Fibroblast of the conjunctiva (primary cell): ENCODE results near the gene CTNNA1.
A peak's percentile ranks its signal among the peaks of the same experiment; 100 is the strongest.

ENCODE experiments used
- DNase-seq: peaks from one replicate; pipeline ENCODE4 v3.0.0-alpha.2; 2010; ENCODE audit warnings: low read depth

Gene CTNNA1

DNA sequence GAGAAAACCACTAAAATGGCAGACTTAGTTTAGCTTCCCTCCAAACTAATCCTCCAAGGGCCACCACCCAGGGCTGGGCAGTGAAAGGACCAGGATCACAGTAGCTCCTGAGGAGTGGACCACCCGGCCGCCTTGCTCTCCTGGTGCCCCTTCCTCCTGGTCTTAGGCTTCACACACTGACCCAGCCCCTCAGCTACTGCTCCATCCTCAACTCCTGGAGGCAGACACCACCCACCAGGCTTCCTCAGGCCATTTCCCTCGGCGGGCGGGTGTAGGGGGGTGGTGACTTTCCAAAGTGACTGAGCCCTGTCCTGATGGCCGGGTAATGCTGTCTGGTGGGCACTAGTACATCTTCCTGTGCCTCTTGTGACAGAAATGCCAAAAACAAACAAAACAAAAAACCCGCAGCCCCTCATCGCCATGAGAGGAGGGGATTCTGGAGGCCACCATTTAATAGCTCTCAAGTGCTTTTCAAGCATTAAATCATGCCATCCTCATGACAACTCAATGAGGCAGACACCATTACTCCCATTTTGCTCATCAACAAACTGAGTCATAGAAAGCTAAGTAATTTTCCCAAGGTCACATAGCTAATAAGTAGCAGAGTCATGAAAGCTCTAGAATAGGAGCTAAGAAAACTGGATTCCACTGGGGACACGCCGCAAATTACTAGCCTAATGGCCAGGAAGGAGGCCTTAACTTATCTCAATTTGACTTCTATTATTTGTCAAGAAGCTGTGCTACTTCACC lies 213.2 kb downstream of the CTNNA1 start:
- DNase-seq, result no peak

DNA sequence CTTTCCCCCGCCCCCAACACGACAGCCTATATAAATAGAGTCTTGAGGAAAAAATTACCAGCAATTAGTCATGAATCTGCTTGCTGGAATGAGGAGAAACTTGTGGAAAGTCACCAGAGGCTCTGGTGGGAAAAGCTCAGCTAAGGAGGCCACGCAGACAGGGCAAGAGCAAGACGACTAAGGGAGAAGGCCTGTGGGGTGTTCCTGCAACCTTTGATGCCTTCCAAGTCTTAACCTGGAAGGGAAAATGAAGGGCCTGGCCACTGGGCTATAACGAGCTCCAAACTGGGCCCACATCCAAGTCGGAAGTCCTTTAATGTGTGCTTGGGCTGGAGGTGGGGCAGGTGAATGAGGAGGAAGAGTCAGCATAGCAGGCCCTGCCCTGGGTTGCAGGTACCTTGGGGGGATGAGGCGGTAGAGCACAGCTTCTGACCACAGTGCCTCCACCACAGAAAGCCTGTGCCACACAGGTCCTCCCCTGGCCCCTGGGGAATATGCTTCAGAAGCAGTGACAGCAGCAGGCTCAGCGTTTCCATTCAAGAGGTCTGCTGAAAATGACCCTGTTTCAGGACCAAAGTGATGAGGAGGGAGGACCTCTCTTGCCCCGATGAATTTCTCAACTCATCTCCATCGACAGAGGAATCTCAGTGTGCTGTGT lies 214.7 kb downstream of the CTNNA1 start:
- no peak for DNase-seq

DNA sequence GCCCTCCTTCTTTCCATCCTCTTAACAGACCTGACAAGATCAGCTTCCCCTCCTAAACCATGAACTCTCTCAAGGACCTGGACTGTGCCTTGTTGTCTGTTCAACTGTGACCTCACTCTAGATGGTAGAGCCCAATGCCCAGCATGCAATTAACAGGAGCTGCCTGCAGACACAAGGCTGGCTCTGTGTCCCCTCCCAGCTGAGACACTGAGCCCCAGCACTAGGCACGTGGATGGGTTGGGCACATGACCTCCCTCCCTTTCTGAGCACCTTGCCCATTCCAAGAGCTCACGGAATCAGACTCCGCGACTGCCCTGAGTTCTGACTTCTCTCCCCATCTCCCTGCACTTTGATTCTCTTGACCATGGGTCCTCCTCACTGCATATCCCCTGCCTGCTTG lies 215.4 kb downstream of the CTNNA1 start:
- no peak for DNase-seq

DNA sequence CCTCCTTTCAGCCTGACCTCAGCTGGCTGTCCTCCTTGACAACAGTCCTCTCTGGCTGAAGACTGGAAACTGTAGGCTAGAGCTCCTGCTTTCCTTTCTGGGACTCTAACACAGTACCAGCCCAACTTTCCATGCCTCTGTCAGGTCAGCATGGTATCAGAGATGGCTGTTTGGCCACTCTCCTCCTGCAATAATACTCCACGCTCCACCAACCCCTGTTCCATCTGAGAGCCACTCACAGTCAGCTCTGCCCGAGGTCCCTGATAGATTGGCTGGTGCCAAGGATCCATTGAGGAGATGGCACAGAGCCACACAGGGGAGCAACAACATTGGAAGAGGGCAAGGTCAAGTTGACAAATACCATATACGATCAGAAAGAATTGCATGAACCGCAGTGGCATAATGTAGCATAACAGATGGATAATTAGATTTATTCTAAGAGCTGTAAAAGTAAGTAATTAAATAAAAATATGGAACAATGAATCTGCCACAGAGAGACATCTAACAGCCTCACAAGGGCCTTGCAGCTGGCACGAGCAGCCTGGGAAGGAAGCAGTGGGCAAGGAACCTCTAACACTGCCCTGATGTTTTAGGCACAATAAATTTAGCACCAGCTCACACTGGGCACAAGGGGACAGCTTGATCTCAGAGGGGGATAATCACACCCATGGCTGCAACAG lies 216.2 kb downstream of the CTNNA1 start:
- no peak for DNase-seq

DNA sequence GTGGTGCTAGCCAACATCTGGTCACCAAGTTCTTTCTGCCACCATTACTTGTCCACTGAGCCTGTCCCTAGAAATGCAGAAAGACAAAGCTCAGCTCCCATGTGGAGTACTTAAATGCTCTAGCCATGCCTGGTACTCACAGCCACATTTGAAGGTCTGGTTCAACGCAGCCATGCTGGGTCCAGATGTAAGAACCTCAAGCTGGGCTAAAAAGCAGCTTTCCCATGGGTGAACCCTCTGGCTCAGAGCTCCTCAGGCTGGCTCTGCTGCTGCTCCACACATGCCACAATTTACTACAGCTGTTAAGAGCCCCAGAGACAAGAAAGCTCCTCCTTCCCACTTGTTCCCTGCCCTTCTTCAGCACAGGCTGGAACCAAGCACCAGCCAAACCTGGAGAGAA lies 219.0 kb downstream of the CTNNA1 start:
- DNase-seq, result peak; percentile 26

DNA sequence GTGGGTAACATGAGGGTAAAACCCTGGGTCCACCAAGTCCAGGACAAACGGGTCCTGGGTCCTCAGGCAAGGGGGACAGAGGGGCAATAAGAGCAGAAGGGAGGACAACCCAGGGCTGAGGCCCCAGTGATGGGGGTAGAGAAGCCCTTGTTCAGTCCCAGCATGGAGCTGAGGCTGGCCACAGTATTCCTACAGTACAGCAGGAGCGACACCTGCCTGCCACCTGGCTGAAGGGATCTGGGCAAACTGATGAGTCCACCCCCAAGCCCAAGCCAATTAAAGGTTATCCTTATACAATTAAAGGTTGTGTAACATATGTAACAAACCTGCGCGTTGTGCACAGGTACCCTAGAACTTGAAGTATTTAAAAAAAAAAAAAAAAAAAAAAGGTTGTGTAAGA lies 219.6 kb downstream of the CTNNA1 start:
- DNase-seq, result no peak

DNA sequence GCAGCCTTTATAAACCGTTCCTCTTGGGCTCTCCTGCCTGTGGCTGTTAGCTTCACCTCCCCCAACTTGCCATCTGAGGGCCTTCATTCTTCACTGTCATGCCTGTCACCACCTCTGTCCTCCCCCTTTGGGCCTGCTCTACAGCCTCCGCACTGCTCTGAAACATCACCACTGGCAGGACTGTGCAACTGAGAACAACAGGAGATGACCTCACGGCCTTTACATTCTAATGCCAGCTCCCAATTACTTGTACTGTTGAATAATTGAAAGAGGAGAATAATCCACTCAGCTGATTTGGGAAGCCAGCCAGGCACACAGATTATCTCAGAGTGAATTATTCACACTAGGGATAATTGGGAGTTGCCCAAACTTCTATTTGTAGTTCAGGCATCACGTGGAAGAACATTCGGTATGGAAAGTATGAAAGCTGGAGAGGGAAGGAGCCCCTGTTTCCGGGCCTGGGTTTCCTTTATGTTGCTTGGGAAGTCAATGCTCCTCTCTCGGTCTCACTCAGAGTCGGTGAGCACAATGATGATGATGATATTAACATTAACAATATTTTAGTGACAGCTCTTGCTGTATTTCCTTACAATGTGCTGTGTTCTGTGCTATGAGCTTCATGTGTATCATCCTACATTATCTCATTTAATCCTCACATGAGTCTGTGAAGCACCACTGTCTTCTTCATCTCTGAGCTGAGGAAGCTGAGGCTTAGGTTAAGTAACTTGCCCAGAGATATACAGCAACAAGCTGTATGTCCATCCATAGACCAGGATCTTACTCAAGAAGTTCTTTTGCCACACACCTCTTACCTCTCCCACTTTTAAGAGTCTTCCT lies 221.2 kb downstream of the CTNNA1 start:
- peak; percentile 17 for DNase-seq

DNA sequence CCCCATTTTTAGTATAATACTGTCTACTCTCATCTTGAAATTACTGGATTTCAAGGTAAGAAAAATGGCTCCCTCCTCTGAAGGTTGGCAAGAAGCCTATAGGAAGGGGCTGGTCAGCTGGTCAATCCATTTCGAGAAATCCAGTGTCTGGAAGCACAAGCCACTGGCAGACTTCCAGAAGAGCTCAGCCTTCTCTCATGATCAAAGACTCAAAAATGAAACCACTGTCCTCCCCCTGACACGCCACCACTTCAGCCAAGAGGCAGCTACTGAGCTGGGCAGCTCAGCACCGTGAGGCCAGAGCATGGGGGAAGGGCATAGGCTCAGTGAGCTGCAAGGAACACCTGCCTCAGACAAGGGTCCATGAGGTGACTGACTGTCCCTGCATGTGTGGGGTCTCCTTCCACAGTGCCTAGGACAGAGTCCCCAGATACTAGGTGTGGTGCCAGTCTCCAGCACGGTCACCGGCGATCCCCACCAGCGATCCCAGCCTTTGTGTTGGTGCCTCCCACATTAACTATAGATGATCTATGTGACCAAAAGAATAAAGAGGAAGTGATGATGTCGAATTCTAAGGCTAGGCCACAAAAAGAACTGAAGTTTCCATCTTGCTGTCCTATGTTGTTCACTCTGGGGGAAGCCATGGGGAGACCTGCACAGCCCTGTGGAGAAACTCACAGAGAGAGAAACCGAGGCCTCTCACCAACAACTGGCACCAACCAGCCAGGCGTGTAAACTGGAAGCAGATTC lies 222.0 kb downstream of the CTNNA1 start:
- DNase-seq, result peak; percentile 57

DNA sequence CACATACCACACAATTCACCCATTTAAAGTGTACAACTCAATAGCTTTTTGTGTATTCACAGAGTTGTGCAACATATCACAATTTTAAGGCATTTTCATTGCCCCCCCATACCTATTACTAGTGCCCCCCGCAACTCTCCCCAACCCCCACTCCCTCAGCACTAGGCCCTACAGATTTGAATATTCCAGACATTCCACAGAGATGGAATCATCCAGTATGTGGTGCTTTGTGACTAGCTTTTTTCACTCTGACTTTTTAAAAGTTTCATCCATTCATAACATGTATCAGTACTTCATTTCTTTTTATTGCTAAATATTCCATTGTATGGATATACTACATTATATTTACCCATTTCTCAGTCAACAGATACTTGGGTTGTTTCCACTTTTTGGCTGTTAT lies 224.9 kb downstream of the CTNNA1 start:
- DNase-seq, result no peak

DNA sequence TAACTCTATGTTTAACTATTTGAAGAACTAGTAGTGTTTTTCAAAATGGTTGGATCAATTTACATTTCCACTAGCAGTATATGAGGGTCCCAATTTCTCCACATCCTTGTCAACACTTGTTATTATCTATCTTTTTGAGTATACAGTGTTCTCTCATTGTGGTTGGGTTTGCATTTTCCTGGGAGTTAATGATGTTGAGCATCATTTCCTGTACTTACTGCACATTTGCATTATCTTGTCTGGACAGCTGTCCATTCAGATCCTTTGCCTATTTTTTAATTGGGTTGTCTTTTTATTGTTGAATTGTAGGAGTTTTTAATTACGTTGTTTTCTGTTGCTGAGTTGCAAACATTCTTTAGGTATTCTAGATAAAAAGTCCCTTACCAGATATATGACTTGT lies 225.4 kb downstream of the CTNNA1 start:
- DNase-seq, result no peak

DNA sequence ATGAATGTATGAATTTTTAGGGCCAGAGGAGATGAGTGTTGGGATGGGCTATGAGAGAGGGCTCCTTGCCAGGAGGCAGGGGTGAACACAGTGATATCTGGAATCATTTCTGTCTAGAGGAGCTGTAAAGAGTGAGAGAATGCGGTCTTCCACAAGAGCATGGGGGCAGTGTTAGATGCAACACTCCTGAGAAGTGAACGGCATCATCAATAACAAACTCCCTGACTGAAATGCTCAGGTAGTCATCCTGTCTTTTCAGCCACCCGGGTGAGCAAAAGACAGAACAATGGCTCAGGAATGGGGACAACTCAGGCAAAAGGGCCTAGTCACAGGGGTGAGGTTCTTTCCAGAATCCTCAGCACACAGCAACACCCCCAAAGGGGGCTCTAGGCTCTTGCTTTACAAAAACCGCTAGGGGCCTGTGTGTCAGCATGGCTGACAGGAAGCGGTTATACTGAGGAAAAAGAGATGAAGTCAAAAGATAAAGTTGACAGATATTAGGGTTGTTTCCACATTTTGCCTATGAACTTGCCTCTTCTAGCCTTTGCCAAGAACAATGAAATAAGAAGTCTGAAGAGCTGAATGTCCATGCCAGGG lies 226.6 kb downstream of the CTNNA1 start:
- no peak for DNase-seq

DNA sequence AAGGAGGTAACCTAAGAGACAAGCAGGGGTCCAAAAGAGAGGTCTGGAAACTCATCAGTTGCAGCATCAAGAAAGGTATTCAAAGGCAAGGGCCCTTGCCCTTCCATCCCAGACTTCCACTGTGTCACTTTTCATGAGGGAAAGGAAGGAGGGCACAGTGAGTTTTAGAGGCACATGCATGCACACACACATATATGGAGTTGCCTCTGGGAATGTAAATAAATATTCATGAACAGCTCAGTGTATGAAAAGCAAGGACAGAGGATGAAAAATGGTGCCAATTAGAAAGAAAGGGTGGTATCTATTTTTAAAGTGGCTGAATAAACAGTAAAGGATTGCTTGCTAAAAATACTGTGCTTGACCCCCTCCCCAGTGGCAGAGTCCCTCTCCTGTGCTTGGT lies 227.2 kb downstream of the CTNNA1 start:
- DNase-seq, result no peak

DNA sequence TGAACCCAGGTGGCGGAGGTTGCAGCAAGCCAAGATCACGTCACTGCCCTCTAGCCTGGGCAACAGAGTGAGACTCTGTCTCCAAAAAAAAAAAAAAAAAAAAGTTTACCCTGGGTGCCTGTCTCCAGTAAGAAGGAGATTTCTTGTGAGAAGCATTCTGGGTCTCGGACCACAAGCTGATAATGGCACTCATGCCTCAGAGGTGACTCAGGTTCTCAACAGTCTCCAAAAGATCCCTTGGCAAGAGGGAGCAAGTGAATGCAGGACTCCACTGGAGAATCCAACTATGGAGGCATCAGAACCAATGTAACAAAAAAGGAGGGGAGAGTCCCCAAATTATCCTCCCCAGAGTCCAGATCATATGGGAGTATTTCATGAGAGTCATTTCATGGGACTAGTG lies 227.9 kb downstream of the CTNNA1 start:
- no peak for DNase-seq

DNA sequence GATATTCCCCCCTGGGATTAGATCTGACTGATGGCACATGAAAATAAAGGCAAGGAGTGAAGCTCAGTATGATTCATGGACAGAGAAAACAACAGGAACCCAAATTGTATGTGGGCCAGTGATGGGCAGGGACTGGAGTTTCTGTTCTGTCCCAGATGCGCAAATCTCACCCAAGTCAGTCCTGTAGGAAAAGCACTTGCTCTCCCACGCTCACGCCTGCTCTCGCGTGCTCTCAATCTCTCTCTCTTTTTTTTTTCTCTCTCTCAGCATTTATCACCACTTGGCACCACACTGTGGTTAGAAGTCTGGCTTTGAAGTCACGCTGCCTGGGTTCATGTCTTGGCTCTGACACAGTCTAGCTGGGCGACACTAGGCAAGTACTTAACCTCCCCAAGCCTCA lies 228.4 kb downstream of the CTNNA1 start:
- DNase-seq, result no peak

DNA sequence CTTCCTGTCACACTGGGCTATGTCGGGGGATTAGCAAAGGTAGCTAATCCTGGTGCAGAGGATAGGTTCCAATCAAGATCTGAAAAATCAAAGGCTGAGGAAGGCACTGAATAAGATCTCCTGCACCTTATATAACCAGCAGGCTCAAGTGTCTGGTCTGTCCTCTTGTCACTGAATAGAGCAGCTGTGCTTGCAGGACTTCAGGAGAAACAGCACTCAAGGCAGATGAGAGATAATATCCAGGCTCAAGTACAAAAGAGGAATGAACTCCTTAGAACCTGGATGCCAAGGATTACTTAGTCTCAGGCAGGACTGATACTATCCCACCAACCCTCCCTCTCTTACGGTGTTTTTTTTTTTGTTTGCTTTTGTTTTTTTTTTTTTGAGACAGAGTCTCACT lies 230.8 kb downstream of the CTNNA1 start:
- DNase-seq, result no peak
